HL-60 (cell line): ENCODE data around the gene ZSCAN5B.
"Not testable (repeated sequence)": the region's sequence is repeated elsewhere in the genome, so short reads cannot be mapped to it uniquely, and the experiment has no call there.

ENCODE experiments used
- CTCF ChIP-seq: IDR thresholded peaks from one replicate; pipeline ENCODE4 v1.5.1; 2011; ENCODE audit warnings: low read length, control low read depth, inconsistent platforms; ENCODE audit not compliant: insufficient read depth
- POLR2AphosphoS5 ChIP-seq: IDR thresholded peaks from 2 replicates; pipeline ENCODE4 v1.6.1; 2012; ENCODE audit warnings: low read depth
- REST ChIP-seq: IDR thresholded peaks from 2 replicates; pipeline ENCODE4 v1.6.1; 2012; ENCODE audit warnings: low read depth; ENCODE audit not compliant: insufficient replicate concordance
- SPI1 ChIP-seq: IDR thresholded peaks from 2 replicates; pipeline ENCODE4 v1.6.1; 2012; ENCODE audit warnings: low read depth, mild to moderate bottlenecking, borderline replicate concordance

GRCh38 chr19:56207581-56207980 is 10.0 kb upstream of the ZSCAN5B start:
- not testable (repeated sequence) for TF ChIP-seq REST, CTCF, POLR2AphosphoS5, SPI1
